ENCODE data around the gene CYREN. TPM values are rescaled to one million over a fixed set of nuclear protein-coding genes. Genes with fewer than 3 reads are reported as not detected.
"Not testable (repeated sequence)": the region's sequence is repeated elsewhere in the genome, so short reads cannot be mapped to it uniquely, and the experiment has no call there.

Gene CYREN
- total RNA-seq, 4 donors from 2014 or later = 4.1 to 47.4 (median 27.7) TPM

- H3K27ac ChIP-seq = no peak overlapping the region
- H3K4me3 ChIP-seq = no peak overlapping the region
- H3K9me3 ChIP-seq = peaks cover 0 to 9% of the 10 kb centered on the region in 2 donors
- TF ChIP-seq, protein P1, sequence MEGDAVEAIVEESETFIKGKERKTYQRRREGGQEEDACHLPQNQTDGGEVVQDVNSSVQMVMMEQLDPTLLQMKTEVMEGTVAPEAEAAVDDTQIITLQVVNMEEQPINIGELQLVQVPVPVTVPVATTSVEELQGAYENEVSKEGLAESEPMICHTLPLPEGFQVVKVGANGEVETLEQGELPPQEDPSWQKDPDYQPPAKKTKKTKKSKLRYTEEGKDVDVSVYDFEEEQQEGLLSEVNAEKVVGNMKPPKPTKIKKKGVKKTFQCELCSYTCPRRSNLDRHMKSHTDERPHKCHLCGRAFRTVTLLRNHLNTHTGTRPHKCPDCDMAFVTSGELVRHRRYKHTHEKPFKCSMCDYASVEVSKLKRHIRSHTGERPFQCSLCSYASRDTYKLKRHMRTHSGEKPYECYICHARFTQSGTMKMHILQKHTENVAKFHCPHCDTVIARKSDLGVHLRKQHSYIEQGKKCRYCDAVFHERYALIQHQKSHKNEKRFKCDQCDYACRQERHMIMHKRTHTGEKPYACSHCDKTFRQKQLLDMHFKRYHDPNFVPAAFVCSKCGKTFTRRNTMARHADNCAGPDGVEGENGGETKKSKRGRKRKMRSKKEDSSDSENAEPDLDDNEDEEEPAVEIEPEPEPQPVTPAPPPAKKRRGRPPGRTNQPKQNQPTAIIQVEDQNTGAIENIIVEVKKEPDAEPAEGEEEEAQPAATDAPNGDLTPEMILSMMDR (IDR thresholded peaks at IDR 0.05) = no peak
- TF ChIP-seq POLR2A (IDR thresholded peaks at IDR 0.05) = no peak
- no peaks in the 10 kb centered on the region for H3K4me1 ChIP-seq
- intact Hi-C loops (cut with DNase I; ENCODE audit: low total_unique reads) = no loop called here
- no peak for DNase-seq
- no peaks in the 10 kb centered on the region for H3K36me3 ChIP-seq
- H3K27me3 ChIP-seq = no peaks in the 10 kb centered on the region
Observed at GRCh38 chr7:135177028-135177696, 6.7 kb upstream of the CYREN start.

DNA sequence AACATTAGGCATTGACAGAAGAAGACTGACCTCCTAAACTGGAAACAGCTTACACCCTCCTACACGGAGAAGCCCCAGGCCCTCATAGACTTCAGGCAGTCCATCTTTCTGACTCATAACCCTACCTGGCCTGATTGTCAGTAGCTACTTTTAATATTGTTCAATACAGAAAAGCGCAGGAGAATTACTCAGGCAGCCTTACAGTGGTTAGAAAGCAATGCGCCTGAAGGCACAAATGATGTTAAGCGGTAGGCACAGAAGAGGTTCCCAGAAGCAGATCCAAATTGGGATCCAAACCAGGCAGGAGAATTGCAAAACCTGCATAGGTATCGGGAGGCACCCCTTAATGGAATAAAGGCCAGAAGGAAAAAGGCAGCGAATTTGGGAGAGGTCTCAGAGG lies 5.4 kb upstream of the CYREN start:
- intact Hi-C loops (cut with DNase I; ENCODE audit: low total_unique reads) = no loop called here
- H3K36me3 ChIP-seq = no peaks in the 10 kb centered on the region
- no peak overlapping the region for H3K27ac ChIP-seq
- TF ChIP-seq, protein P1 (IDR thresholded peaks at IDR 0.05) = no peak
- no peak for TF ChIP-seq POLR2A (IDR thresholded peaks at IDR 0.05)
- H3K27me3 ChIP-seq = no peaks in the 10 kb centered on the region
- DNase-seq = no peak
- H3K9me3 ChIP-seq = no peaks in the 10 kb centered on the region
- H3K4me1 ChIP-seq = peaks cover 0 to 8% of the 10 kb centered on the region in 2 donors
- H3K4me3 ChIP-seq = no peak overlapping the region

DNA sequence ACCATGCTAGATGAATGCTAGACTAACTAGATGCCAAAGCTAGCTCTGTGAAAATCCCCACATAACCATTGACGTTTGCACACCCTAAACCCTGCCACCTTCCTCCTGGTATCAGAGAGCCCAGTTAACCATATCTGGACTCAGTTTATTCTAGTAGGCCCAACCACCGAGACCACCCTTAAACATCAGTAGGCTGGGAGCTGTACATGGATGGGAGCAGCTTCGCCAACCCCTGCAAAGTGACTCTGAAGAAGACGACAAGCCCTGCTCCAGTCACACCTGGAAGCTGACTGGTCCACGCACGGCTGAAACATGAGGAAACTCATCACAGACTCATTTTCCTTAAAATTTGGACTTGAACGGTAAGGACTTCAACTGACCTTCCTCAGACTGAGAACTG lies 4.4 kb upstream of the CYREN start:
- intact Hi-C loops (cut with DNase I; ENCODE audit: low total_unique reads) = no loop called here
- H3K36me3 ChIP-seq = no peaks in the 10 kb centered on the region
- no peaks in the 10 kb centered on the region for H3K9me3 ChIP-seq
- H3K4me1 ChIP-seq = peaks cover 0 to 8% of the 10 kb centered on the region in 2 donors
- DNase-seq = no peak
- H3K4me3 ChIP-seq = no peak overlapping the region
- TF ChIP-seq, protein P1 (IDR thresholded peaks at IDR 0.05) = no peak
- no peak for TF ChIP-seq POLR2A (IDR thresholded peaks at IDR 0.05)
- no peaks in the 10 kb centered on the region for H3K27me3 ChIP-seq
- H3K27ac ChIP-seq = no peak overlapping the region

DNA sequence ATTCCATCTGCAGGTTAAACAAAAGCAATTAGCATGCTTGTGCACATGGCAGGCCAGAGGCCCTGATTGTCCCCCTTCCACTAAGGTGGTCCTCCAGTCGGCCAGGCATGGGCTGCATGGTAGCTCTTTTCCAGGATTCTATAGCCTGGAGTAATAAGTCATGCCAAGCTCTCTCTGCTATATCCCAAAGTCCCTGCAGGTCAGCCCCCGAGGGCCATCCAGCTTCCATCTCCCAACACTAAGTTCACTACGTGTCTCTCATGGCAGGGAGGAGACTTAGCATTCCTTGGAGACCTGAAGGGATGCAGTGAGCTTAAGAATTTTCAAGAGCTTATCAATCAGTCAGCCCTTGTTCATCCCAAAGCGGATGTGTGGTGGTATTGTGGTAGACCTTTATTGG lies 3.4 kb upstream of the CYREN start:
- H3K4me3 ChIP-seq; H3K36me3 ChIP-seq; intact Hi-C loops (cut with DNase I; ENCODE audit: low total_unique reads); H3K9me3 ChIP-seq; DNase-seq; H3K27ac ChIP-seq; H3K27me3 ChIP-seq: not testable (repeated sequence)
- peaks cover 4 to 17% of the 10 kb centered on the region in 2 donors for H3K4me1 ChIP-seq

DNA sequence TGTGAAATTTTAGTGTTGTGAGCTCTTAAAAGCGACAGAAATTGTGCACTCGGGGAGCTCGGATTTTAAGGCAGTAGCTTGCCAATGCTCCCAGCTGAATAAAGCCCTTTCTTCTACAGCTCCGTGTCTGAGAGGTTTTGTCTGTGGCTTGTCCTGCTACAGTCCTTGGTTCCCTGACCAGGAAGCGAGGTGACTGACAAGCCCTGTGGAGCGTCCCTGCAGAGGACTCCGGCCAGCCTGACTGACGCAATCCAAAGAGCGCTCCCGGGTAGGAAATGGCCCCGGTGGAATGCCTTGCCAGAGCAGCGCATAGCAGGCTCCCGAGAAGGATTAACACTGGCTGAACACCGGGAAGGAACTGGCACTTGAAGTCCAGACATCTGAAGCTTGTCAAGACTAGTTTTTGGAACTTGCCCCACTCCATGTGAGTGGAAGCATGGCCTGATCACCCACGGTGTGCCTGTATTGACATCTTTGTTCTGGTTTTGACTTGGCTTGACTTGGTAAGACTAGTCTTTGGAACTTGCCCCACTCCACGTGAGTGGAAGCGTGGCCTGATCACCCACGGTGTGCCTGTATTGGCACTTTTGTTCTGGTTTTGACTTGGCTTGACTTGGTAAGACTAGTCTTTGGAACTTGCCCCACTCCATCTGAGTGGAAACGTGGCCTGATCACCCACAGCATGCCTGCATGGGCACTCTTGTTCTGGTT lies 1.2 kb upstream of the CYREN start:
- DNase-seq = peak; percentile 66 to 74
- H3K4me3 ChIP-seq = peak overlapping the region in 1 of 2 donors; percentile 74
- intact Hi-C loops (cut with DNase I; ENCODE audit: low total_unique reads) = not testable (repeated sequence)

GRCh38 chr7:135170998-135171481 lies 533 bp upstream of the CYREN start:
- peak overlapping the region; percentile 54 to 74 for H3K4me3 ChIP-seq
- H3K27ac ChIP-seq = peak overlapping the region; percentile 91 to 95
- H3K9me3 ChIP-seq; DNase-seq; intact Hi-C loops (cut with DNase I; ENCODE audit: low total_unique reads); H3K36me3 ChIP-seq; H3K27me3 ChIP-seq: not testable (repeated sequence)
- peaks cover 4 to 17% of the 10 kb centered on the region in 2 donors for H3K4me1 ChIP-seq
- TF ChIP-seq, protein P1 (IDR thresholded peaks at IDR 0.05) = peak in 1 of 4 experiments; percentile 31

More for the DNA sequence above, 1.2 kb upstream of the CYREN start:
- H3K36me3 ChIP-seq, H3K27me3 ChIP-seq, H3K9me3 ChIP-seq: not testable (repeated sequence)
- Histone ChIP-seq H3K4me1 (peaks cover 4 to 17% of the 10 kb centered on the region in 2 donors), H3K27ac (peak overlapping the region; percentile 91 to 95)
